ENCODE data around the gene ORMDL3.
A peak's percentile ranks its signal among the peaks of the same experiment; 100 is the strongest.
"Not testable (repeated sequence)": the region's sequence is repeated elsewhere in the genome, so short reads cannot be mapped to it uniquely, and the experiment has no call there.

The ORMDL3 gene

GRCh38 chr17:39962642-39963220 is 35.3 kb upstream of the ORMDL3 start, which contains the start of gene GSDMA:
Gene GSDMA, plus strand, starts transcription at chr17:39963004. Its CDS starts 2,684 bp downstream, at chr17:39965688.
- in situ Hi-C loops (cut with HindIII; ENCODE audit: low pct_unique_long_range_greater_than_20kb, low sequenced_read_pairs) = no loop called here

GRCh38 chr17:39960524-39961041 is 33.2 kb upstream of the ORMDL3 start:
- no peak for TF ChIP-seq JUND (IDR thresholded peaks at IDR 0.05; ENCODE audit: low read depth)
- in situ Hi-C loops (cut with HindIII; ENCODE audit: low pct_unique_long_range_greater_than_20kb, low sequenced_read_pairs) = no loop called here
- no peak for DNase-seq (ENCODE audit: low read depth in 1 of 2, low spot score in 1 of 2)

More at GRCh38 chr17:39962642-39963220, 35.3 kb upstream of the ORMDL3 start, which contains the start of gene GSDMA:
- DNase-seq (ENCODE audit: low read depth in 1 of 2, low spot score in 1 of 2) = no peak
- no peak for TF ChIP-seq JUND (IDR thresholded peaks at IDR 0.05; ENCODE audit: low read depth)

GRCh38 chr17:39955726-39956225 is 28.4 kb upstream of the ORMDL3 start:
- no peak for TF ChIP-seq JUND (IDR thresholded peaks at IDR 0.05; ENCODE audit: low read depth)
- no peak for DNase-seq (ENCODE audit: low read depth in 1 of 2, low spot score in 1 of 2)
- in situ Hi-C loops (cut with HindIII; ENCODE audit: low pct_unique_long_range_greater_than_20kb, low sequenced_read_pairs) = no loop called here

- no peak for DNase-seq (ENCODE audit: low read depth in 1 of 2, low spot score in 1 of 2)
- in situ Hi-C loops (cut with HindIII; ENCODE audit: low pct_unique_long_range_greater_than_20kb, low sequenced_read_pairs) = no loop called here
- no peak for TF ChIP-seq JUND (IDR thresholded peaks at IDR 0.05; ENCODE audit: low read depth)
Measured at GRCh38 chr17:39954876-39955275, 27.5 kb upstream of the ORMDL3 start.

GRCh38 chr17:39953471-39953888 is 26.1 kb upstream of the ORMDL3 start:
- in situ Hi-C loops (cut with HindIII; ENCODE audit: low pct_unique_long_range_greater_than_20kb, low sequenced_read_pairs) = no loop called here

GRCh38 chr17:39952680-39953470 is 25.5 kb upstream of the ORMDL3 start:
- DNase-seq (ENCODE audit: low read depth in 1 of 2, low spot score in 1 of 2) = peak; percentile 89 to 98
- TF ChIP-seq JUND (IDR thresholded peaks at IDR 0.05; ENCODE audit: low read depth) = no peak
- in situ Hi-C loops (cut with HindIII; ENCODE audit: low pct_unique_long_range_greater_than_20kb, low sequenced_read_pairs) = no loop called here

More at GRCh38 chr17:39953471-39953888, 26.1 kb upstream of the ORMDL3 start:
- no peak for DNase-seq (ENCODE audit: low read depth in 1 of 2, low spot score in 1 of 2)
- TF ChIP-seq JUND (IDR thresholded peaks at IDR 0.05; ENCODE audit: low read depth) = no peak

- in situ Hi-C loops (cut with HindIII; ENCODE audit: low pct_unique_long_range_greater_than_20kb, low sequenced_read_pairs) = no loop called here
- TF ChIP-seq JUND (IDR thresholded peaks at IDR 0.05; ENCODE audit: low read depth) = no peak
- no peak for DNase-seq (ENCODE audit: low read depth in 1 of 2, low spot score in 1 of 2)
Measured at GRCh38 chr17:39951924-39952679, 24.7 kb upstream of the ORMDL3 start.

- no peak for DNase-seq (ENCODE audit: low read depth in 1 of 2, low spot score in 1 of 2)
- in situ Hi-C loops (cut with HindIII; ENCODE audit: low pct_unique_long_range_greater_than_20kb, low sequenced_read_pairs) = no loop called here
- TF ChIP-seq JUND (IDR thresholded peaks at IDR 0.05; ENCODE audit: low read depth) = no peak
Measured at GRCh38 chr17:39950871-39951348, 23.5 kb upstream of the ORMDL3 start.

GRCh38 chr17:39949028-39949427 is 21.6 kb upstream of the ORMDL3 start:
- in situ Hi-C loops (cut with HindIII; ENCODE audit: low pct_unique_long_range_greater_than_20kb, low sequenced_read_pairs) = no loop called here
- peak in 1 of 2 experiments; percentile 80 for DNase-seq (ENCODE audit: low read depth in 1 of 2, low spot score in 1 of 2)
- no peak; the same call in 1 of the 2 replicates for TF ChIP-seq JUND (IDR thresholded peaks at IDR 0.05; ENCODE audit: low read depth)

GRCh38 chr17:39948489-39948828 is 21.1 kb upstream of the ORMDL3 start:
- DNase-seq (ENCODE audit: low read depth in 1 of 2, low spot score in 1 of 2); in situ Hi-C loops (cut with HindIII; ENCODE audit: low pct_unique_long_range_greater_than_20kb, low sequenced_read_pairs): not testable (repeated sequence)

GRCh38 chr17:39946551-39947330 is 19.3 kb upstream of the ORMDL3 start:
- DNase-seq (ENCODE audit: low read depth in 1 of 2, low spot score in 1 of 2) = no peak
- in situ Hi-C loops (cut with HindIII; ENCODE audit: low pct_unique_long_range_greater_than_20kb, low sequenced_read_pairs) = no loop called here
- TF ChIP-seq JUND (IDR thresholded peaks at IDR 0.05; ENCODE audit: low read depth) = no peak

GRCh38 chr17:39944393-39944711 is 17.0 kb upstream of the ORMDL3 start:
- no peak for TF ChIP-seq JUND (IDR thresholded peaks at IDR 0.05; ENCODE audit: low read depth)
- DNase-seq (ENCODE audit: low read depth in 1 of 2, low spot score in 1 of 2) = no peak
- in situ Hi-C loops (cut with HindIII; ENCODE audit: low pct_unique_long_range_greater_than_20kb, low sequenced_read_pairs) = no loop called here

All from T47D (cell line).